Measurements from ENCODE around the gene FAF1. TPM values are rescaled to one million over a fixed set of nuclear protein-coding genes. Genes with fewer than 3 reads are reported as not detected.

Gene FAF1
- total and polyA plus RNA-seq, 2 of the 8 experiments (the other 6 are each of a cell fraction or from before 2014, with no cell fraction given), result 10.8 to 65.9 TPM

- no peak overlapping the region for H2AFZ ChIP-seq (ENCODE audit: low read length)
- FAIRE-seq, result no peak
- no peaks in the 10 kb centered on the region for H3K23me2 ChIP-seq (ENCODE audit: low read depth, low read length)
These were observed 456.6 kb downstream of the FAF1 start for GRCh38 chr1:50503515-50503914.

More at GRCh38 chr1:50503515-50503914, 456.6 kb downstream of the FAF1 start:
- Histone ChIP-seq H3K4me1 (replicated peaks in 1 of 4; ENCODE audit: control insufficient read depth in 3 of 4, insufficient read depth in 4 of 4, low read length in 3 of 4) (no peaks in the 10 kb centered on the region), H4K8ac (ENCODE audit: extremely low read depth, insufficient read depth, low read length) (no peak overlapping the region), H4K91ac (replicated peaks; ENCODE audit: insufficient read length, low read length) (no peak overlapping the region), H3K56ac (replicated peaks; ENCODE audit: insufficient read length, low read depth, low read length) (no peak overlapping the region), H2BK15ac (ENCODE audit: low read length) (no peak overlapping the region), H3K9me3 (ENCODE audit: insufficient read depth in 2 of 2, low read depth in 1 of 2, low read length in 1 of 2) (peaks cover 0 to 5% of the 10 kb centered on the region in 2 experiments; a peak in 1 of 4 replicates), H2BK20ac (ENCODE audit: low read length) (no peak overlapping the region), H3K9ac (replicated peaks in 1 of 4; ENCODE audit: extremely low read depth in 1 of 4, low read depth in 3 of 4, low read length in 3 of 4) (no peak overlapping the region), H2AK5ac (ENCODE audit: low read depth, low read length) (no peak overlapping the region), H3K23ac (ENCODE audit: insufficient read length) (no peak overlapping the region), H2BK120ac (replicated peaks; ENCODE audit: low read depth, low read length) (no peak overlapping the region), H3K4me3 (ENCODE audit: extremely low read depth in 1 of 4, insufficient read depth in 2 of 4, low read depth in 3 of 4, low read length in 4 of 4) (no peak overlapping the region), H3K36me3 (ENCODE audit: control insufficient read depth in 2 of 4, insufficient read depth in 4 of 4, low read length in 3 of 4) (no peaks in the 10 kb centered on the region), H3K4ac (replicated peaks; ENCODE audit: insufficient read length, low read depth, low read length) (no peak overlapping the region), H2BK12ac (ENCODE audit: low read depth, low read length) (no peak overlapping the region), H4K20me1 (replicated peaks in 1 of 2; ENCODE audit: control insufficient read depth in 1 of 2, insufficient read depth in 2 of 2, low read length in 2 of 2) (no peaks in the 10 kb centered on the region), H3K4me2 (ENCODE audit: insufficient read depth in 1 of 2, low read depth in 2 of 2, low read length in 2 of 2) (no peak overlapping the region), H3K14ac (ENCODE audit: insufficient read length) (no peak overlapping the region), H3K18ac (ENCODE audit: extremely low read depth, low read length) (no peak overlapping the region), H3K27me3 (replicated peaks in 1 of 4; ENCODE audit: control insufficient read depth in 3 of 4, extremely low read depth in 1 of 4, insufficient read depth in 3 of 4, low read length in 3 of 4) (no peaks in the 10 kb centered on the region), H4K5ac (ENCODE audit: insufficient read length, low read depth, low read length) (no peak overlapping the region), H2BK5ac (ENCODE audit: low read depth, low read length) (no peak overlapping the region), H3K79me2 (ENCODE audit: control insufficient read depth in 1 of 2, insufficient read depth in 2 of 2, low read length in 2 of 2) (no peaks in the 10 kb centered on the region), H3K79me1 (ENCODE audit: low read depth, low read length) (no peaks in the 10 kb centered on the region), H3K27ac (ENCODE audit: low read depth, low read length) (no peak overlapping the region)
- ChIA-PET POLR2A (ENCODE audit: partially characterized antibody) (no interaction called here), CTCF (ENCODE audit: partially characterized antibody) (no interaction called here)
- 96% methylated on average over 1 of the region's 1 CpG; no CpG with 5 or more reads in 1 of the 2 experiments for WGBS, 2 experiments (ENCODE audit: extremely low coverage in 1 of 2, insufficient coverage in 1 of 2, insufficient read length in 1 of 2, insufficient replicate concordance in 2 of 2, low coverage in 1 of 2, low lambda C conversion rate in 2 of 2, missing lambda C conversion rate in 1 of 2)
- TF ChIP-seq TCF12 (IDR thresholded peaks at IDR 0.05; ENCODE audit: low read depth, low read length) (no peak), NANOG (IDR thresholded peaks at IDR 0.05; ENCODE audit: insufficient read depth, low read depth, low read length, poor library complexity, severe bottlenecking) (no peak), CHD2 (IDR thresholded peaks at IDR 0.05; ENCODE audit: low read length) (no peak), SIN3A (conservative IDR thresholded peaks at IDR 0.05 in 1 of 2, IDR thresholded peaks at IDR 0.05 in 1 of 2; ENCODE audit: low read depth in 1 of 2, low read length in 2 of 2) (no peak), GTF2F1 (IDR thresholded peaks at IDR 0.05; ENCODE audit: borderline replicate concordance, low read depth, low read length) (no peak), KDM1A (IDR thresholded peaks at IDR 0.05; ENCODE audit: borderline replicate concordance, low read length) (no peak), TBP (IDR thresholded peaks at IDR 0.05; ENCODE audit: low read depth, low read length) (no peak), CBX8 (IDR thresholded peaks at IDR 0.05; ENCODE audit: borderline replicate concordance, low read depth, low read length) (no peak), KDM5A (IDR thresholded peaks at IDR 0.05; ENCODE audit: low read length) (no peak)
- no peak for DNase-seq (ENCODE audit: low read depth in 1 of 2, low spot score in 2 of 2)

All from H1 (cell line).